GM23338 (cell line): ENCODE results near the gene ATP9A. TPM values are rescaled to one million over a fixed set of nuclear protein-coding genes. Genes with fewer than 3 reads are reported as not detected.

Source experiments
- ATAC-seq: fragments of 200-7000 bp; cut with Tn5 transposase; 3 replicates; pipeline ENCODE4 v1.9.1; 2020
- DNase-seq: peaks from one replicate; pipeline ENCODE4 v3.0.0-alpha.2; 2015; ENCODE audit warnings: low spot score
- H2AFZ ChIP-seq: fragments of 200-600 bp; sonication (generic); 2 replicates; pipeline ENCODE4 v1.8.0; 2016; ENCODE audit warnings: antibody characterized with exemption, mild to moderate bottlenecking, moderate library complexity
- H3F3A ChIP-seq: fragments of 200-600 bp; sonication (generic); replicated peaks from 2 replicates; pipeline ENCODE4 v1.8.0; 2017; ENCODE audit warnings: antibody characterized with exemption, mixed run types, low read depth
- H3K27ac ChIP-seq: fragments of 200-600 bp; sonication (generic); 2 replicates; pipeline ENCODE4 v1.6.1; 2016; ENCODE audit warnings: low read depth
- H3K27me3 ChIP-seq: fragments of 200-600 bp; sonication (generic); 2 replicates; pipeline ENCODE4 v1.8.0; 2016; ENCODE audit warnings: mild to moderate bottlenecking, mixed run types, moderate library complexity; ENCODE audit not compliant: insufficient read depth
- H3K36me3 ChIP-seq: fragments of 200-600 bp; sonication (generic); 2 replicates; pipeline ENCODE4 v1.8.0; 2016; ENCODE audit warnings: mild to moderate bottlenecking; ENCODE audit not compliant: insufficient read depth
- H3K4me1 ChIP-seq: fragments of 200-600 bp; sonication (generic); 2 replicates; pipeline ENCODE4 v1.8.0; 2016; ENCODE audit warnings: mild to moderate bottlenecking, moderate library complexity; ENCODE audit not compliant: insufficient read depth
- H3K4me2 ChIP-seq: fragments of 200-600 bp; sonication (generic); 2 replicates; pipeline ENCODE4 v1.7.1; 2017; ENCODE audit warnings: mixed run types
- H3K4me3 ChIP-seq: fragments of 200-600 bp; sonication (generic); 2 replicates; pipeline ENCODE4 v1.6.1; 2016; ENCODE audit warnings: mixed run types
- H3K79me2 ChIP-seq: fragments of 200-600 bp; sonication (generic); replicated peaks from 2 replicates; pipeline ENCODE4 v1.8.0; 2017; ENCODE audit warnings: mild to moderate bottlenecking; ENCODE audit not compliant: insufficient read depth
- H3K9me2 ChIP-seq: fragments of 200-600 bp; sonication (generic); 2 replicates; pipeline ENCODE4 v1.8.0; 2017; ENCODE audit not compliant: insufficient read depth
- H4K20me1 ChIP-seq: fragments of 200-600 bp; sonication (generic); replicated peaks from 2 replicates; pipeline ENCODE4 v1.8.0; 2017; ENCODE audit warnings: mild to moderate bottlenecking; ENCODE audit not compliant: insufficient read depth
- H3K27ac Mint-ChIP-seq: 2 replicates; pipeline ENCODE4 v1.8.0; 2020; ENCODE audit warnings: inconsistent platforms, mild to moderate bottlenecking, moderate library complexity, mixed read lengths
- H3K27me3 Mint-ChIP-seq: 3 replicates; pipeline ENCODE4 v1.8.0; 2022; ENCODE audit warnings: low read depth, mild to moderate bottlenecking, moderate library complexity, mixed read lengths, inconsistent platforms; ENCODE audit not compliant: insufficient read depth, poor library complexity
- H3K36me3 Mint-ChIP-seq: 3 replicates; pipeline ENCODE4 v1.8.0; 2021; ENCODE audit warnings: low read depth, mild to moderate bottlenecking, inconsistent platforms, moderate library complexity, mixed read lengths
- H3K4me1 Mint-ChIP-seq: 3 replicates; pipeline ENCODE4 v1.8.0; 2020; ENCODE audit warnings: mild to moderate bottlenecking, inconsistent platforms, mixed read lengths
- H3K4me3 Mint-ChIP-seq: 3 replicates; pipeline ENCODE4 v1.8.0; 2021; ENCODE audit warnings: moderate library complexity, mild to moderate bottlenecking, inconsistent platforms, mixed read lengths
- H3K9me3 Mint-ChIP-seq: 3 replicates; pipeline ENCODE4 v1.8.0; 2020; ENCODE audit warnings: moderate library complexity, mild to moderate bottlenecking, inconsistent platforms, mixed read lengths
- CREB1 ChIP-seq: fragments of 250-450 bp; sonication (Bioruptor Pico); IDR thresholded peaks from 2 replicates; pipeline ENCODE4 v1.5.0; 2020; ENCODE audit warnings: low read depth, mild to moderate bottlenecking, moderate library complexity
- CTCF ChIP-seq, 2 experiments: fragments of 200-600 bp in 1 of 2; sonication (generic) in 1 of 2; conservative IDR thresholded peaks; 2 replicates each; pipeline versions ENCODE4 v1.5.1 to v1.6.1; 2016 to 2017; ENCODE audit warnings: antibody characterized with exemption in 2 of 2, low read depth in 2 of 2, mild to moderate bottlenecking in 2 of 2, moderate library complexity in 1 of 2
- ETS1 ChIP-seq: IDR thresholded peaks from 2 replicates; pipeline ENCODE4 v1.6.1; 2016; ENCODE audit warnings: antibody characterized with exemption
- EZH2 ChIP-seq: fragments of 200-600 bp; sonication (generic); IDR thresholded peaks from one replicate; pipeline ENCODE4 v1.8.0; 2017; ENCODE audit warnings: antibody characterized with exemption, mild to moderate bottlenecking, low read depth; ENCODE audit not compliant: unreplicated experiment
- EZH2phosphoT487 ChIP-seq: fragments of 200-600 bp; sonication (generic); IDR thresholded peaks from one replicate; pipeline ENCODE4 v1.8.1; 2018; ENCODE audit warnings: antibody characterized with exemption; ENCODE audit not compliant: unreplicated experiment
- JUNB ChIP-seq: IDR thresholded peaks from one replicate; pipeline ENCODE4 v1.6.1; 2016; ENCODE audit warnings: antibody characterized with exemption; ENCODE audit not compliant: unreplicated experiment
- STAT1 ChIP-seq: IDR thresholded peaks from one replicate; pipeline ENCODE4 v1.6.1; 2016; ENCODE audit warnings: antibody characterized with exemption; ENCODE audit not compliant: unreplicated experiment
- ZNF114 ChIP-seq: fragments of 250-450 bp; sonication (Bioruptor Pico); IDR thresholded peaks from 2 replicates; pipeline ENCODE4 v1.5.0; 2020; ENCODE audit warnings: mild to moderate bottlenecking, moderate library complexity
- ZNF331 ChIP-seq: fragments of 250-450 bp; sonication (Bioruptor Pico); IDR thresholded peaks from 2 replicates; pipeline ENCODE4 v1.5.0; 2020; ENCODE audit warnings: low read depth, mild to moderate bottlenecking, moderate library complexity
- polyA plus RNA-seq: library from polyadenylated mRNA; unstranded; fragments of >200 nt; fragmentation: Nextera tagmentation; extraction: Ambion mirVana; gene quantifications from 2 replicates; pipeline ENCODE4 v1.2.1, GENCODE V29; 2016
- total RNA-seq: library from RNA; depleted of rRNA; stranded (reverse); fragments of >200 nt; shearing (Covaris generic); gene quantifications from 2 replicates; pipeline ENCODE4 v1.2.3, GENCODE V29; 2014

The ATP9A gene
- total and polyA plus RNA-seq, 2 experiments from 2014 or later = 0.94 to 5.9 TPM

- H3K4me3 ChIP-seq = no peak overlapping the region
- DNase-seq (no peak), ATAC-seq (no peak)
- peaks cover 63% of the 10 kb centered on the region for H3K36me3 ChIP-seq
- peaks cover 24% of the 10 kb centered on the region for H3K4me1 Mint-ChIP-seq
- H4K20me1 ChIP-seq = peaks cover 76% of the 10 kb centered on the region
- H3K4me2 ChIP-seq = no peak overlapping the region
- H3K27me3 ChIP-seq = no peaks in the 10 kb centered on the region
- H3K36me3 Mint-ChIP-seq = peaks cover 94% of the 10 kb centered on the region
- H3K27ac ChIP-seq = no peak overlapping the region
- H3K4me3 Mint-ChIP-seq = no peak overlapping the region
- H3F3A ChIP-seq = peaks cover 32% of the 10 kb centered on the region
- H3K27ac Mint-ChIP-seq = no peak overlapping the region
- H3K4me1 ChIP-seq = peaks cover 14% of the 10 kb centered on the region
- no peak for TF ChIP-seq EZH2phosphoT487
- no peaks in the 10 kb centered on the region for H3K9me3 Mint-ChIP-seq
- H3K79me2 ChIP-seq = peaks cover 100% of the 10 kb centered on the region
- H2AFZ ChIP-seq = no peak overlapping the region
- peaks cover 15% of the 10 kb centered on the region for H3K27me3 Mint-ChIP-seq
- no peaks in the 10 kb centered on the region for H3K9me2 ChIP-seq
These were observed 22.1 kb upstream of the ATP9A start for GRCh38 chr20:51790256-51790655.

GRCh38 chr20:51789434-51789833 is 21.2 kb upstream of the ATP9A start:
- Histone ChIP-seq H4K20me1 (peaks cover 77% of the 10 kb centered on the region), H3K27me3 (no peaks in the 10 kb centered on the region)
- peak overlapping the region; percentile 44; the same call in 1 of the 2 replicates for H3K27ac Mint-ChIP-seq

More at GRCh38 chr20:51789434-51789833, 21.2 kb upstream of the ATP9A start:
- H3K27me3 Mint-ChIP-seq = peaks cover 9% of the 10 kb centered on the region
- no peak overlapping the region for H3K4me2 ChIP-seq
- no peaks in the 10 kb centered on the region for H3K9me3 Mint-ChIP-seq
- 0 out of 2 replicates have a peak overlapping the region, but pooled peaks have one; percentile 50 for H3K27ac ChIP-seq
- H2AFZ ChIP-seq = no peak overlapping the region
- no peaks in the 10 kb centered on the region for H3K9me2 ChIP-seq
- no peak overlapping the region for H3K4me3 Mint-ChIP-seq
- peaks cover 96% of the 10 kb centered on the region for H3K36me3 Mint-ChIP-seq
- H3K4me1 Mint-ChIP-seq = peaks cover 17% of the 10 kb centered on the region; the same call in 2 of the 3 replicates
- H3F3A ChIP-seq = peaks cover 36% of the 10 kb centered on the region
- H3K36me3 ChIP-seq = peaks cover 71% of the 10 kb centered on the region
- TF ChIP-seq EZH2phosphoT487 (no peak), CREB1 (no peak), ETS1 (no peak), CTCF (conservative IDR thresholded peaks at IDR 0.05; ENCODE audit: low read depth in 2 of 2) (no peak), EZH2 (no peak), STAT1 (no peak), JUNB (no peak), ZNF331 (CRISPR knock-in tag) (no peak), ZNF114 (CRISPR knock-in tag) (no peak)
- DNase-seq = no peak
- H3K4me3 ChIP-seq = no peak overlapping the region
- no peak for ATAC-seq
- H3K4me1 ChIP-seq = peaks cover 6% of the 10 kb centered on the region
- H3K79me2 ChIP-seq = peaks cover 100% of the 10 kb centered on the region
